Measurements from ENCODE around the gene SEMA3G.

SEMA3G gene

GRCh38 chr3:52420388-52420787 lies 24.5 kb downstream of the SEMA3G start:
- TF ChIP-seq CTCF (IDR thresholded peaks at IDR 0.05; ENCODE audit: insufficient read depth, low read length) (no peak), GABPA (IDR thresholded peaks at IDR 0.05; ENCODE audit: low read depth) (no peak), POLR2AphosphoS5 (IDR thresholded peaks at IDR 0.05; ENCODE audit: low read depth) (no peak), SPI1 (IDR thresholded peaks at IDR 0.05; ENCODE audit: borderline replicate concordance, low read depth) (no peak), REST (IDR thresholded peaks at IDR 0.05; ENCODE audit: insufficient replicate concordance, low read depth) (no peak)
- Histone ChIP-seq H3K4me3 (replicated peaks; ENCODE audit: insufficient read depth, low read length) (no peak overlapping the region), H3K27ac (replicated peaks) (no peak overlapping the region), H3K27me3 (ENCODE audit: insufficient read depth, poor library complexity, severe bottlenecking) (no peaks in the 10 kb centered on the region)
- no peak for DNase-seq (ENCODE audit: low read depth in 1 of 2, low spot score in 1 of 2)

GRCh38 chr3:52415800-52416199 lies 29.1 kb downstream of the SEMA3G start:
- Histone ChIP-seq H3K27me3 (ENCODE audit: insufficient read depth, poor library complexity, severe bottlenecking) (no peaks in the 10 kb centered on the region), H3K4me3 (replicated peaks; ENCODE audit: insufficient read depth, low read length) (no peak overlapping the region), H3K27ac (replicated peaks) (no peak overlapping the region)
- TF ChIP-seq POLR2AphosphoS5 (IDR thresholded peaks at IDR 0.05; ENCODE audit: low read depth) (no peak), GABPA (IDR thresholded peaks at IDR 0.05; ENCODE audit: low read depth) (no peak), SPI1 (IDR thresholded peaks at IDR 0.05; ENCODE audit: borderline replicate concordance, low read depth) (no peak), REST (IDR thresholded peaks at IDR 0.05; ENCODE audit: insufficient replicate concordance, low read depth) (no peak), CTCF (IDR thresholded peaks at IDR 0.05; ENCODE audit: insufficient read depth, low read length) (no peak)
- DNase-seq (ENCODE audit: low read depth in 1 of 2, low spot score in 1 of 2): no peak

GRCh38 chr3:52408466-52408865 lies 36.4 kb downstream of the SEMA3G start:
- peak overlapping the region; percentile 80 for H3K27ac ChIP-seq (replicated peaks)
- H3K4me3 ChIP-seq (replicated peaks; ENCODE audit: insufficient read depth, low read length): no peak overlapping the region

More at GRCh38 chr3:52408466-52408865, 36.4 kb downstream of the SEMA3G start:
- TF ChIP-seq POLR2AphosphoS5 (IDR thresholded peaks at IDR 0.05; ENCODE audit: low read depth): no peak
- no peak for TF ChIP-seq REST (IDR thresholded peaks at IDR 0.05; ENCODE audit: insufficient replicate concordance, low read depth)
- no peak for TF ChIP-seq CTCF (IDR thresholded peaks at IDR 0.05; ENCODE audit: insufficient read depth, low read length)
- TF ChIP-seq GABPA (IDR thresholded peaks at IDR 0.05; ENCODE audit: low read depth): no peak
- TF ChIP-seq SPI1 (IDR thresholded peaks at IDR 0.05; ENCODE audit: borderline replicate concordance, low read depth): no peak
- DNase-seq (ENCODE audit: low read depth in 1 of 2, low spot score in 1 of 2): no peak
- no peaks in the 10 kb centered on the region for H3K27me3 ChIP-seq (ENCODE audit: insufficient read depth, poor library complexity, severe bottlenecking)

All from HL-60 (cell line).